ENCODE measurements around the gene LARGE2.

LARGE2 gene

GRCh38 chr11:45933131-45933831 is 10.8 kb downstream of the LARGE2 start:
- no peak overlapping the region for H3K27ac ChIP-seq
- DNase-seq (ENCODE audit: low read depth, low spot score) = no peak
- H3K36me3 ChIP-seq (ENCODE audit: insufficient read depth, low read length) = peaks cover 39% of the 10 kb centered on the region
- TF ChIP-seq FOXP2 (optimal IDR thresholded peaks at IDR 0.05; ENCODE audit: control extremely low read depth, extremely low read length, insufficient read depth) (no peak), POLR2AphosphoS5 (IDR thresholded peaks at IDR 0.05; ENCODE audit: borderline replicate concordance, low read depth, low read length) (no peak), EZH2 (IDR thresholded peaks at IDR 0.05) (no peak)
- no peak overlapping the region for H3K9ac ChIP-seq (ENCODE audit: insufficient read length)
- no peak overlapping the region for H3K4me3 ChIP-seq
- H3K9me3 ChIP-seq (ENCODE audit: low read depth, low read length) = no peaks in the 10 kb centered on the region

DNA sequence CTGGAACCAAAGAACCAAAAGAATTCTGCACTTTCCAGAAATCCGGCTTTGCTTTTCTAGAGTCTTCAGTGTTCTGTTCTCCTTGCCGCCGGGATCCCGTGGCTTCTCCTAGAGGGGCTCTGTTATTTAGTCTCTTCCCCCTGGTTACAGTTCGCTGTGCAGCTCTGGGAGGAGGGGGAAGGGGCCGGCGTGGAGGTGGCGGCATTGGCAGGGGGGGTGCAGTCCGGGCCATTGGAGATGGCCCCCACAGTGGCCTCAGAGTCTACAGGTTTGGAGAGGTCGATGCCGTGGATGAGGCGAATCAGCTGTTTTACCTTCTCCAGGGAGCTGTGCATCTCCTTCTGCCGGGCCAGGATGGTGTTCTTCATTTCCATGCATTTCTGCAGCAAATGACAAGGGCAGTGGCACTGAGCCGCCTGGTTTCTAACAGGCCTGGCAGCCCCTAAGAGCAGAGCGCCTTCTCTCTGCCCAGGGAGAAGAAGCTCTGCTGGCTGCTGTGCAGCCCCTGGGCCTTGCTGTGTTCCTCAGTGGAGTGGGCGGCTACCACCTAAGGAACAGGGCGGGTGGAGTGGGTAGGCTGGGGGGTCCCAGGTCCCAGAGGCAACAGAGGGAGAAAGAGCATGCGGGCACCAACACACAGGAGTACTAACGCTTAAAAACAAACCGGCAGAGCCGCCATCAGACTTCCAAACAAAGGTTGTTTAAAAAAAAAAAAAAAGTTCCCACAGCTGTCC is 11.6 kb downstream of the LARGE2 start:
- TF ChIP-seq FOXP2 (optimal IDR thresholded peaks at IDR 0.05; ENCODE audit: control extremely low read depth, extremely low read length, insufficient read depth) = no peak
- TF ChIP-seq EZH2 (IDR thresholded peaks at IDR 0.05) = no peak
- TF ChIP-seq POLR2AphosphoS5 (IDR thresholded peaks at IDR 0.05; ENCODE audit: borderline replicate concordance, low read depth, low read length) = no peak
- DNase-seq (ENCODE audit: low read depth, low spot score) = no peak
- H3K36me3 ChIP-seq (ENCODE audit: insufficient read depth, low read length) = peaks cover 39% of the 10 kb centered on the region
- no peak overlapping the region for H3K27ac ChIP-seq
- no peak overlapping the region for H3K9ac ChIP-seq (ENCODE audit: insufficient read length)
- H3K4me3 ChIP-seq = no peak overlapping the region
- H3K9me3 ChIP-seq (ENCODE audit: low read depth, low read length) = no peaks in the 10 kb centered on the region

DNA sequence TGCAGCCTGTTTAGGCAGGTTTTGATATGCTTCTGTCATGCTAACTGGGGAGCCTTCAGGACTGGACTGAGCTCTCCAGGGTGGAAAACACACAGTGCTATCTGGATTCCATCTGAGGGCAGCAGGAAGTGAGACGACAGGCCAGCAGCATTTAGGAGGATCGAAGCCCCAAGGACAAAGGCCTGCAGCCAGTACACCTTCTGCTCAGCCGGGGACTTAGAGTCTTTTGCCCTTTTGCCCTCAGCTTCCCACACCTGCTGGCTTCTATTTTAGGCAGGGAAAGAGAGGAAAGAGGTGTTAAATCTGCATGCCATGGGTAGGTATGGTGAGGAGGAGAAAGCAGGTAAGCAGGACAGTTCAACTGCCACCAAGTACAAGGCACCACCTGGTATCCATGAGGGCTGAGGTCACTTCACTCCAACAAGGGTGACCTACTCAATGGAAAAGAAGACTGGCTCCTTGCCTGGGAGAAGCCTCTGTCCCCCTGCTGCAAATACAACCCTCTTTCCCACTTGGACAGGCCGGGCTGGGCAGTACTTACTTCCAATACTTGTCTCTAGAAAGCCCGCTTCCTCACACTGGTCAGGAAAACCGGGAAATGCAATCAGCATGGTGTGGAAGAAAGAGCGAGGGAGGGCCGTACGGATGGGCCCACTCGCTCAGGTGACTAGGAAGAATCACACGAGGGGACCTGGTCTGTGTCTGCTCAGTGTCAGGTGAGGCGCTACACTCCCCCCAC is 12.3 kb downstream of the LARGE2 start:
- Histone ChIP-seq H3K4me3 (no peak overlapping the region), H3K9ac (ENCODE audit: insufficient read length) (no peak overlapping the region), H3K9me3 (ENCODE audit: low read depth, low read length) (no peaks in the 10 kb centered on the region), H3K36me3 (ENCODE audit: insufficient read depth, low read length) (peaks cover 39% of the 10 kb centered on the region), H3K27ac (no peak overlapping the region)
- no peak for DNase-seq (ENCODE audit: low read depth, low spot score)
- TF ChIP-seq EZH2 (IDR thresholded peaks at IDR 0.05) = no peak
- TF ChIP-seq FOXP2 (optimal IDR thresholded peaks at IDR 0.05; ENCODE audit: control extremely low read depth, extremely low read length, insufficient read depth) = no peak
- TF ChIP-seq POLR2AphosphoS5 (IDR thresholded peaks at IDR 0.05; ENCODE audit: borderline replicate concordance, low read depth, low read length) = no peak

DNA sequence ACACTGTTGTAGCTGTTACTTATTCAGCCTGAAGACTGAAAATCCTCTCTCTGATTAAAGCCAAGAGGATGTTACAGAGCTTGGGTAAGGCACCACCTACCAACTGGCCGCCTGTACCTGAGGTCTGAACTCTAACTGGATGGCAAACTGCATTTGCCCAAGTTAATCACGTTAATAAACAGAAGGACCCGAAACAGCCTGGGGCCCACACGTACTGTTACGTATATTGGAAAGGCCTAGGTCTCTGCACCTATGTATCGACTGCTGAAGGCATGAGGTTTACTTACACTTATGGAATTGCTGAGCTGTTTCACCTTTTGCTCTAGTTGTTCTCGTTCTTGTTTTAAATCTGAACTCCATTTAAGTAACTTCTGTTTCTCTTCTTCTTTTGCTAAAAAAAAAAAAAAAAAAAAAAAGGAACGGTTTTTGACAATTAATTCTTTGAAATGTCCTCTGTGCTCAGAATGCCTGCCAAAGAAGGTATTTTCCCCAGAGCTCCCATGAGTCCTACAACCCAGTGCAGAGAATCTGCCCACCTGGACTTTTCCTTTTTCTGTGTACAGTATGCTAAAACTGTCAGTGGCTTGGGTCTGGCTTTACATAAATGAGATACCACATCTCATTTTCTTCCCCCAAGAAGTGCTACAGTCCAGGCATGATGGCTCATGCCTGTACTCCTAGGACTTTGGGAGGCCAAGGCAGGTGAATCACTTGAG is 13.1 kb downstream of the LARGE2 start:
- DNase-seq (ENCODE audit: low read depth, low spot score) = no peak
- peaks cover 39% of the 10 kb centered on the region for H3K36me3 ChIP-seq (ENCODE audit: insufficient read depth, low read length)
- TF ChIP-seq FOXP2 (optimal IDR thresholded peaks at IDR 0.05; ENCODE audit: control extremely low read depth, extremely low read length, insufficient read depth) (no peak), POLR2AphosphoS5 (IDR thresholded peaks at IDR 0.05; ENCODE audit: borderline replicate concordance, low read depth, low read length) (no peak)
- no peaks in the 10 kb centered on the region for H3K9me3 ChIP-seq (ENCODE audit: low read depth, low read length)
- no peak overlapping the region for H3K27ac ChIP-seq
- no peak overlapping the region for H3K4me3 ChIP-seq
- no peak overlapping the region for H3K9ac ChIP-seq (ENCODE audit: insufficient read length)

- no peak for TF ChIP-seq FOXP2 (optimal IDR thresholded peaks at IDR 0.05; ENCODE audit: control extremely low read depth, extremely low read length, insufficient read depth)
- no peak for TF ChIP-seq POLR2AphosphoS5 (IDR thresholded peaks at IDR 0.05; ENCODE audit: borderline replicate concordance, low read depth, low read length)
- no peak overlapping the region for H3K9ac ChIP-seq (ENCODE audit: insufficient read length)
- no peak overlapping the region for H3K27ac ChIP-seq
- no peaks in the 10 kb centered on the region for H3K9me3 ChIP-seq (ENCODE audit: low read depth, low read length)
- H3K4me3 ChIP-seq = no peak overlapping the region
- no peak for DNase-seq (ENCODE audit: low read depth, low spot score)
- H3K36me3 ChIP-seq (ENCODE audit: insufficient read depth, low read length) = peaks cover 39% of the 10 kb centered on the region
Observed at GRCh38 chr11:45936511-45937054, 14.1 kb downstream of the LARGE2 start.

GRCh38 chr11:45937916-45938315 is 15.5 kb downstream of the LARGE2 start:
- H3K27ac ChIP-seq = no peak overlapping the region
- no peak for TF ChIP-seq POLR2AphosphoS5 (IDR thresholded peaks at IDR 0.05; ENCODE audit: borderline replicate concordance, low read depth, low read length)
- TF ChIP-seq FOXP2 (optimal IDR thresholded peaks at IDR 0.05; ENCODE audit: control extremely low read depth, extremely low read length, insufficient read depth) = no peak
- TF ChIP-seq EZH2 (IDR thresholded peaks at IDR 0.05) = no peak
- H3K9ac ChIP-seq (ENCODE audit: insufficient read length) = no peak overlapping the region
- H3K36me3 ChIP-seq (ENCODE audit: insufficient read depth, low read length) = peaks cover 37% of the 10 kb centered on the region
- no peaks in the 10 kb centered on the region for H3K9me3 ChIP-seq (ENCODE audit: low read depth, low read length)
- DNase-seq (ENCODE audit: low read depth, low spot score) = no peak
- no peak overlapping the region for H3K4me3 ChIP-seq

GRCh38 chr11:45939836-45940235 is 17.4 kb downstream of the LARGE2 start:
- no peaks in the 10 kb centered on the region for H3K9me3 ChIP-seq (ENCODE audit: low read depth, low read length)
- no peak overlapping the region for H3K4me3 ChIP-seq
- no peak overlapping the region for H3K27ac ChIP-seq
- H3K36me3 ChIP-seq (ENCODE audit: insufficient read depth, low read length) = peaks cover 24% of the 10 kb centered on the region
- no peak for DNase-seq (ENCODE audit: low read depth, low spot score)
- TF ChIP-seq FOXP2 (optimal IDR thresholded peaks at IDR 0.05; ENCODE audit: control extremely low read depth, extremely low read length, insufficient read depth) (no peak), POLR2AphosphoS5 (IDR thresholded peaks at IDR 0.05; ENCODE audit: borderline replicate concordance, low read depth, low read length) (no peak), EZH2 (IDR thresholded peaks at IDR 0.05) (no peak)
- no peak overlapping the region for H3K9ac ChIP-seq (ENCODE audit: insufficient read length)
